Vagina (tissue), 2 donors: ENCODE results near the gene BFSP1.

ENCODE experiments used
- CTCF ChIP-seq, 3 experiments: fragments of 450-650 bp in 2 of 3; fragments of 200-600 bp in 1 of 3; sonication (generic) in 1 of 3; IDR thresholded peaks; one replicate each; pipeline ENCODE4 v1.5.1; 2017 to 2019; ENCODE audit warnings: antibody characterized with exemption in 3 of 3, mild to moderate bottlenecking in 2 of 3, moderate library complexity in 2 of 3
- POLR2A ChIP-seq, 2 donors: fragments of 450-650 bp; IDR thresholded peaks; one replicate each; pipeline ENCODE4 v1.6.1; 2017; ENCODE audit warnings: antibody characterized with exemption in 2 of 2, mild to moderate bottlenecking in 2 of 2, moderate library complexity in 2 of 2
- POLR2AphosphoS5 ChIP-seq, 2 donors: sonication (generic); formaldehyde crosslinking; IDR thresholded peaks; one replicate each; pipeline ENCODE4 v1.9.0; 2017; ENCODE audit warnings: antibody characterized with exemption in 2 of 2, mild to moderate bottlenecking in 2 of 2, low read depth in 1 of 2; ENCODE audit not compliant: insufficient read depth in 1 of 2

- TF ChIP-seq CTCF (IDR thresholded peaks at IDR 0.05) = no peak
- no peak for TF ChIP-seq POLR2AphosphoS5 (IDR thresholded peaks at IDR 0.05; ENCODE audit: insufficient read depth in 1 of 2, low read depth in 1 of 2)
- TF ChIP-seq POLR2A (IDR thresholded peaks at IDR 0.05) = no peak
Measured at GRCh38 chr20:17479063-17479657, 52.0 kb downstream of the BFSP1 start.
